CD4-positive, alpha-beta T cell treated with Interleukin-10 for 1 hour (primary cell): ENCODE measurements around the gene PODN.

Source experiments
- DNase-seq: peaks from one replicate; pipeline ENCODE4 v3.0.0-alpha.2; 2020

The PODN gene

GRCh38 chr1:53057127-53057526 is 4.9 kb upstream of the PODN start:
- no peak for DNase-seq

DNA sequence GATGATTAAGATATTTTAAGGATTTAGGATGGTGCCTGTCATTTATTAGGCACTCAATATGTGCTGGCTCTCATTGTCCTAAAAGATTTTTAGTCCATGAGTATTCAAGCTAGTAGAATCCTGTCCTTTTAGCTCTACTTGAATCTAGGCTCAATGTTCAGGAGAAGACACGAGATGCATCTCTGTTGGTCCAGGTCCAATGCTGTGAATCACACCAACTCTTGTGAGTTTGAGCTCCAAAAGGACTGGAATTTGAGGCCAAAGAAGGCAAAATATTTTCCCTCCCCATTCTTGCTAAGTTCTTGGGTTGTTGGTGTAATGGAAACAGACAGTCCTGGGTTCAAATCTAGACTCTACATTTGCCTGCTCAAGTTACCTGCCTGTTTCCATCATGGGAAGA is 1.4 kb upstream of the PODN start:
- DNase-seq: no peak

- DNase-seq: no peak
Measured at GRCh38 chr1:53061123-53061858, 722 bp upstream of the PODN start.

GRCh38 chr1:53062708-53063591 is 937 bp downstream of the PODN start:
- no peak for DNase-seq

GRCh38 chr1:53063744-53064515 is 1.9 kb downstream of the PODN start:
- DNase-seq: no peak

DNA sequence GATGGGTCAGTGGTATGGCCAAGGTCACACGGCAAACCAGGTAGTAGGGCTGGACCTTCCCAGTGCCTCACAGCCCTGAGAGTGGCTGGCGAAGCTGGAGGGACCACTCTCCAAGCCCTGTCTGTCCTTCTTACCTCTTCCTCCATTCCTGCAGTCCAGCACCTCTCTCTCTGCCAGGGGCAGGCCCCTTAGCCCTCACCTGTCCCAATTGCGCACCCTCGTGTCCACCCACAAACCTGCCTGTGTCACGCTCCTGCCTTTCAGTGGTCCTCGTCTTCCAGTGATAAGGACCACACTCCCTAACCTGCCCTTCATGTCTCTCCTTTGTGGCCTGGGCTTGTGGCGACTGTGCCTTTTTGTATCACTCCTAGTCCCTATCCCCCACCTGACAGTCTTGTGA is 3.4 kb downstream of the PODN start:
- DNase-seq: no peak

- no peak for DNase-seq
Measured at GRCh38 chr1:53066488-53066887, 4.5 kb downstream of the PODN start.

GRCh38 chr1:53066891-53067738 is 5.1 kb downstream of the PODN start:
- DNase-seq: no peak

DNA sequence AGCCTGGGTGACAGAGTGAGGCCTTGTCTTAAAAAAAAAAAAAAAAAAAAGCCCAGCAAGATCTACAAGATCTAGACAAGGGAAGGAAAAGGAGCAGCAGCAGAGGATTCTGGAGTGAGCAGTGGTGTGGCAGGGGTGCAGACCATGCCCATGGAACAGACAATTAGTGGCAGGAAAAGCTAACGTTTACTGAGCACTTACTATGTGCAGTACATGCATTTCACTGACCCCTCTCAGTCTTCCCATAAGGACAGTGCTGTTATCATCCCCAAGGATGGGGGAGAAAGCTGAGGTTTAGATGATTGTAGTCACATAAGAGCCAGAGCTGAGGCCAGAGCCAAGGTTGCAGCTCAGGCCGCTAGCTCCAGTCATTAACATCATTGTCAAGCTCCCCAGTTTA is 5.9 kb downstream of the PODN start:
- no peak for DNase-seq

- no peak for DNase-seq
Measured at GRCh38 chr1:53068314-53069099, 6.5 kb downstream of the PODN start.

GRCh38 chr1:53069265-53069662 is 7.3 kb downstream of the PODN start:
- no peak for DNase-seq

- DNase-seq: no peak
Measured at GRCh38 chr1:53069663-53070327, 7.8 kb downstream of the PODN start.

GRCh38 chr1:53070621-53071020 is 8.6 kb downstream of the PODN start:
- DNase-seq: no peak

- no peak for DNase-seq
Measured at GRCh38 chr1:53071167-53071865, 9.3 kb downstream of the PODN start.

GRCh38 chr1:53071915-53072314 is 9.9 kb downstream of the PODN start:
- DNase-seq: no peak

DNA sequence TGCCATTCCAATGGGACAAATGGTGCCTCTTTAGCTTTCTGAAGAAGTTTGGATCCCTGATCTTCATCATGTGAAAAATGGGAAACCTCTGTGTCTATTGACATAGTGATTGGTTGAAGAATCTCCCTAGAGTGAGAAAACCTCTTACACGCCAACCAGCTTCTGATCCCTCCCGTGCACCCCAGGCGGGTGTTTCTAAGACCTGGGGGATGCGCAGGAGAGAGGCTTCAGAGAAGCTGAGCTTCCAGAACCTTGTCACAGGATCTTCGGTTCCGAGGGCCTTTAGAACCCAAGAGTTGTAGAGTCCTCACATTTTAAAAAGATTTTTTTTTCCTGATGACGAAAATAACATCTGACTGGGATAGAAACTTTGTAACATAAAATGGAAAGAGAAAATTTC is 11.3 kb downstream of the PODN start:
- DNase-seq: no peak

- no peak for DNase-seq
Measured at GRCh38 chr1:53073868-53074311, 11.9 kb downstream of the PODN start.

- DNase-seq: no peak
Measured at GRCh38 chr1:53074313-53075154, 12.5 kb downstream of the PODN start.

DNA sequence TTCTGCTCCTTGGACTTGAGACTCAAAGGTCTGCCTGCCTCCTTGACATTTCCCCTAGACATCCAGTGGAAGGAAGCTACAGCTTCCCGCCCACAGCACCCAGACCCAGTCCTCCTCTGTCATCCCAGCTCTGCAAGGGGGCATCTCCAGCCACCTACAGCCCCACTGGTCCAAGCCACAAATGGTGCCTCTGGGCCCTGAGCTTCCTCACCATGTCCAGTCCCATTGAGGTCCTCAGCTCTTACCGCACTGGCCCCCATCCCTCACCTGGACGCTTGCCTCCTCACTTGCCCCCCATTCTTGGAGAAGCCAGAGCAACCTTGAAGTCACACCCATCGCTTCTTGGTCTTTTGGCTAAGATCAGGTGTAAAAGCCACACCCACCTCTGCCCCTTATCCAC is 13.2 kb downstream of the PODN start:
- no peak for DNase-seq
